BJ (cell line): ENCODE data around the gene IPO4. TPM values are rescaled to one million over a fixed set of nuclear protein-coding genes. Genes with fewer than 3 reads are reported as not detected.

Experiments used
- CTCF ChIA-PET: fragments of 350-600 bp; formaldehyde crosslinking; extraction: SDS; loops from one replicate; lab custom pipeline; 2021; ENCODE audit warnings: antibody characterized with exemption, inconsistent platforms; lab: Yijun Ruan, JAX
- POLR2A ChIA-PET: fragments of 300-600 bp; sonication (Branson Sonifier 250); formaldehyde crosslinking; extraction: SDS; loops from one replicate; lab custom pipeline; 2021; ENCODE audit warnings: antibody characterized with exemption; lab: Charles Lee
- DNase-seq: peaks from one replicate; pipeline ENCODE4 v3.0.0-alpha.2; 2011; ENCODE audit warnings: low read depth
- H3K27me3 ChIP-seq: 2 replicates; pipeline ENCODE4 v1.6.0; 2011; ENCODE audit warnings: low read length; ENCODE audit not compliant: control insufficient read depth, insufficient read depth
- H3K36me3 ChIP-seq: 2 replicates; pipeline ENCODE4 v1.5.1; 2011; ENCODE audit warnings: low read length; ENCODE audit not compliant: control insufficient read depth, insufficient read depth
- H3K4me3 ChIP-seq: 2 replicates; pipeline ENCODE4 v1.5.1; 2011; ENCODE audit warnings: low read depth, mild to moderate bottlenecking, control low read depth, low read length
- CTCF ChIP-seq: IDR thresholded peaks from 2 replicates; pipeline ENCODE4 v1.5.1; 2011; ENCODE audit warnings: low read depth, mild to moderate bottlenecking, control low read depth, inconsistent platforms, low read length, moderate library complexity; ENCODE audit not compliant: insufficient read depth
- polyA plus RNA-seq: library from polyadenylated mRNA; depleted of rRNA; stranded (reverse); fragments of >200 nt; gene quantifications from 2 replicates; pipeline ENCODE4 v1.2.3, GENCODE V29; 2011

IPO4 gene
- polyA plus RNA-seq, 1 experiment = 26.8 TPM

DNA sequence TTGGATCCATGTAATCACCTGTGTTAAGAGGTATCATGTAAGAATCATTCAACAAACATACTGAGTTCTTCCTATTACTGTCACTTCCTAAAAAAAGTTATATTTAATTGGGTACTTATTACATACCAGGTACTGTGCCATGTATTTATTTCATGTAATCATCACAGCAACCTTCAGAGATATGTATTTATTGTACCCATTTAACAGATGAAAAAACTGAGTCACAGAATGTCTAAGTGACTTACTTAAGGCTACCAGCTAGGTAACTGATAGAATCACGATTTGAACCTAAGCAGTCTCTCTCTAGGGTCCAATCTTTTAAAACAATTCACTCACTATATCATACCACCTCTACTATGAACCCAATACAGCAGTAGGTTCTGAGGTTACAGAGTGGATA lies 44.2 kb downstream of the IPO4 start:
- no peak for TF ChIP-seq CTCF
- DNase-seq = no peak
- peaks cover 6% of the 10 kb centered on the region for H3K36me3 ChIP-seq
- H3K4me3 ChIP-seq = no peak overlapping the region
- ChIA-PET POLR2A (no interaction called here), CTCF (no interaction called here)
- H3K27me3 ChIP-seq = no peaks in the 10 kb centered on the region

GRCh38 chr14:24143511-24143910 lies 45.1 kb downstream of the IPO4 start:
- POLR2A ChIA-PET = no interaction called here
- CTCF ChIA-PET = interaction anchor here (0.6 kb wide), 1 partner anchor 926 kb away, joined by 3 read pairs; no protein-coding TSS in a partner anchor
- no peak for DNase-seq
- H3K36me3 ChIP-seq = peaks cover 12% of the 10 kb centered on the region
- H3K27me3 ChIP-seq = no peaks in the 10 kb centered on the region
- TF ChIP-seq CTCF = no peak
- H3K4me3 ChIP-seq = no peak overlapping the region

- TF ChIP-seq CTCF = peak; percentile 56
- DNase-seq = peak; percentile 96
- H3K4me3 ChIP-seq = peak within 1 kb of the TSS; percentile 66
- ChIA-PET POLR2A (interaction anchor here (1.2 kb wide), 1 partner anchor 20 kb away, joined by 8 read pairs; the partner anchor contains the start of gene IRF9), CTCF (interaction anchor here (0.5 to 1.0 kb wide), 3 partner anchors 20 to 980 kb away, joined by 3 to 9 read pairs (median 5); partner anchors contain the start of genes IPO4 and IRF9)
- no peaks in the 10 kb centered on the region for H3K27me3 ChIP-seq
- H3K36me3 ChIP-seq = peaks cover 23% of the 10 kb centered on the region
These were observed 47.3 kb downstream of the IPO4 start, which contains the start of gene EMC9 for GRCh38 chr14:24141097-24141880. Gene EMC9 (minus strand): TSS chr14:24141591. CDS start chr14:24141304, 287 bp downstream.

DNA sequence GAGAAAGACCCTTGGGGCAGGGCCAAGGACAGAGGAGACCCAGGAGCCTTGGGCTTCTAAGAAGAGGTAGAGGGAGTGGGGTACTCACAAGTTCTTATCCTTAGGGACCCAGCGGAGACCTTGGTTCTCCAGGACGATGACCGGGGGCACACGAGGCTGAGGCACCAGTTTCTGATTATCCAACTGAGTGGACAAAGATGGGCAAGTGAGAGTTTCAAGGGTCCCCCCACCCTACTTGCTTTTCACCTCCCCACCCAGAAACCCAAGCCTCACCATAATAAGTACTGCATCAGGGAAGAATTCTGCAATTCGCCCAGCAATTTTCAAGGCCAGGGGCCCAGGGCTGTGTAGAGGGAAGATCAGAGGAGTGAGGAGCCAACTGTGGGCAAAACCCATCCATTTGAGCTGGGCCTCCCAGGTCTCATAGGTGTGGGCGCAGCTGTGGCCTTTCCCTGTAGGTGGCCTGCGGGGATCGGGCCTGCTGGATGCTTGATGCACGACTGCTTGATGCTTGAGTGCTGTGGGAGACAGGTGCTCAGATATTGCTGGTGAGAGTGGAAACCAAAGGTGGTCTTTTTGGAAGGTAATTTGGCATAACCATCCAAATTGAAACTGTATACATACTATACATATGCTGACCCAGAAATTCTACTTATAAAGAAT lies 49.2 kb downstream of the IPO4 start:
- DNase-seq = no peak
- no peaks in the 10 kb centered on the region for H3K27me3 ChIP-seq
- ChIA-PET POLR2A (interaction anchor here (0.9 kb wide), 1 partner anchor 25 kb away, joined by 4 read pairs; the partner anchor contains the start of genes DCAF11 and NRL), CTCF (no interaction called here)
- H3K4me3 ChIP-seq = peak overlapping the region; percentile 2; the same call in 1 of the 2 replicates
- peaks cover 23% of the 10 kb centered on the region for H3K36me3 ChIP-seq
- TF ChIP-seq CTCF = no peak
